SK-N-MC (cell line): ENCODE results near the gene KRT86.

ENCODE experiments used
- EZH2 ChIP-seq: fragments of 200-600 bp; sonication (generic); IDR thresholded peaks from one replicate; pipeline ENCODE4 v1.6.1; 2017; ENCODE audit warnings: antibody characterized with exemption
- POLR2AphosphoS5 ChIP-seq: IDR thresholded peaks from 2 replicates; pipeline ENCODE4 v1.6.1; 2012; ENCODE audit warnings: mild to moderate bottlenecking, low read depth, low read length, borderline replicate concordance

DNA sequence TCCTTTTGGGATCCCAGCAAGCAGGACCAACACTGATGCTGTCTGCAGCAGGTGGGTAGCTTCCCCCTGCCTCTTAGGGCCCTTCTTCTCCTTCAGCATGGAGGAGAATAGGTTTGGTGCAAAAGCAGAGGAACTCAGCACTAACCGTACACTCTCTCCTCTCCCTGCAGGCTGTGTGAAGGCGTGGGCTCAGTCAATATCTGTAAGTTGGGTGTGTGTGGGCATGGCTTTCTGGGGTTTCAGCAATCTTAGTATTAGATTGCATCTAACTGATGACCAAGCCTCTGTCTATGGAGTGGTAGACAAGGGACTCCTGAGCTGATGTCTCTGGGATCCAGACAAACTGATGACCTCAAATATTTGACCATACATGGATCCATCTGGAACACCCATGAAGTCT, 78.5 kb downstream of the KRT86 start:
- TF ChIP-seq POLR2AphosphoS5 (no peak), EZH2 (no peak)
